HG03558 (cell line): ENCODE data around the gene CFAP99.
A peak's percentile ranks its signal among the peaks of the same experiment; 100 is the strongest.
"Not testable (repeated sequence)": the region's sequence is repeated elsewhere in the genome, so short reads cannot be mapped to it uniquely, and the experiment has no call there.

Source experiments
- ATAC-seq: cut with Tn5 transposase; IDR thresholded peaks from one replicate; pipeline ENCODE4 v1.9.1; 2021; ENCODE audit warnings: moderate number of reproducible peaks; ENCODE audit not compliant: unreplicated experiment; ENCODE audit errors: extremely low read depth

CFAP99 gene

DNA sequence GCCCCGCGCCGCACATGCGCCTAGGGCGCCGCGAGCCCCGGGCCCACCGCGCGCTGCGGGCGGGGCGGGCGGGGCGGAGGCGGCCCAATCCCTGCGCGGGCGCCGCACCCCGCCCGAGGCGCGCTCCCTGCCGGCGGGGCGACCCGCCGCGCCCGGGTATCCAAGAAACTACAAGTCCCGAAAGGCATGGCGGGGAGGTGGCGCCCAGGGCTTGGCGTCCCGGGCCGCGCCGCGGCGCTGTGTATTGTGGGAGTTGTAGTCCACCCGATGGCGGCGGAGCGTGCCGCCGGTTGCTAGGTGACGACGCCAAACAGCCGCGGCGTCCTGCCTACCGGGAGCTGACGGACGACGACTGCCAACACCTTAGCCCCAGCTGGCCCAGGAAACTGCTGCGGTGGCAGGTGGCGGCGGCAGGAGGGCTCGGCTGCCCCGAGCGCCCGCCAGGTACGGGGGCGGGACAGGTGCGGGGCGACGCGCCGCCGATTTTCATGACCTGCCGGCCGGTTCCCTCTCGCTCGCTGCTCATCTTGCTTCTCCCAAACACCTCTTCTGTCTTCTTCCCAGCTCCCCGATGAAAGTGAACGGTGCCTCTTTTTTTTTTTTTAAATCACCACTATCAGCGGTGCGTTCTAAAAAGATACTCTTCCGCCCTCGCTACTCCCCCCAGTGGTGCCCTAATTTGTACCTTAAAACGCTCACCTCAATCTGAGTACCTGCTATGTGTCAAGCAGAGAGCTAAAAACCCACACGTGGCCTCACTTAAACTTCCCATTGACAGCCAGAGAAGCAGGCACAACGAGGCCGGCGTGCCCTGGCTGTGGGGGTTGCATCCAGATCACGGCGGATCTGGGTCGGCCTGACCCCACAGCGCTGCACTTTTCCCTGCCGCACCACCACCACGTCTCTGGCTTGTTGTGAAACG lies at the start of gene CFAP99:
Gene CFAP99, plus strand, starts transcription at position 306 of the 922 bp plus-strand sequence.
- ATAC-seq: peak; percentile 77

DNA sequence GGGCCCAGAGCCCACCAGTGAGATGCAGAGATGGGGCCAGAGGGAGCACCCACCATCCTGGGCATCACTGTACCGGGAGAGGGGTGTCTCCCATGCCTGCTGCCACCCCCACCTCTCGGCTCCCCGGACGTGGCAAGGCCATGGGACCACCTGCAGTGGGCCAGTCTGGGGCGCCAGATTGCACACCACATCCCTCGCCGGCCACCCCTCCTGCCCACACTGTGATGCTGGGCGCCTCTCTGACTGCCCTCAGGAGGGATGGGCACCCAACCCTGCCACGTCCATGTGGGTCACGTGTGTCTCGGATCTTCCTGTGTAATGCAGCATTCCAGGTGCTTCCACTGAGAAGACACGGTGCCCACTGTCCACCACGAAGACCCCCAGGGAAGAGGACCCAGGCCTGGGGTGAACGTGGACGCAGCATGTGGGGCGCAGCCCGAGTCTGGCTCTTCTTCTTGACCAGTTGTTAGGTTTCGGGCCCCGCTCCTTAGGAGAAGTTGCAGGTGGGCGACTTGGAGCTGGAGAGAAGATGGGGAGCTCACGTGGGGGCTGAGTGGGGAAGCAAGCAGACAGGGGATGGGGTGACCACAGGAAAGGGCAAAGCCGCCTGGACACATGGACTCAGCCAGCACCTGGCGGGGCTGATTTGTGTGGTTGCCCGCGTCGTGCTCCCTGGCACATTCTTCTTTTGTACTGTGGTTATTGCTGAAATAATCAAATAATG lies 48.0 kb upstream of the CFAP99 start:
- ATAC-seq: no peak

DNA sequence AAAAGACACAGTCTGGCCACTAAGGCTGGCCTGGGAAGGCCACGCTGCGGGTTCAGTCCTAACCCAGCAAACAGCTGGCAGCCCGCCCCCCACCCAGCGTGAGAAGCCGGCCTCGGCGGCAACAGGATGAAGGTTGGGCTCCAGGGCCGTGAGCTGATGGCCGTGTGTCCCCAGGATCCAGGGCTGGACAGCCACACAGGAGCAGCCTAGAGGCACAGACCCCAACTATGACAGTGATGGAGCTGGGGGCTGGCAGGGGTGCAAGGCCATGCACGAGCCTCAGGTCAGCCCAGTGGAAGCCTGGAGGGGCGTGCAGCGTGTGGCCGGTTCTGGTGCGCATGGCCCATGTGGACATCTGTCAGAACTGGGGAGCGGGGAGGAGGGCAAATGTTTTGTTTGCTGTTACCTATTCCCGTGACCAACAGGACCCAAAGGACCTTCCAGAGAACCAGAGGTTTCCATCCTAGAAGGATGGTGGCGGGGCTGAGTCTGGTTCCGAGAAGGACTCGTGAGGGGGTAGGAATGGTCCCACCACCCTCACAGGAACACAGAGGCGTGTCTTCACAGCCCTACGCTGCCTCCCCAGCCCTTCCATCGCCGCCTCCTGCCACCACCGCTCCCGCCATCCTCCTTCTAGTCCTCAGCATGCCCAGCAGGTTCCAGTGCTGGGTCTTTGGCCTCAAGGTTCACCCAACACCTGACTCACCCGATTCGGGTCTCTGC lies 46.8 kb upstream of the CFAP99 start:
- no peak for ATAC-seq

DNA sequence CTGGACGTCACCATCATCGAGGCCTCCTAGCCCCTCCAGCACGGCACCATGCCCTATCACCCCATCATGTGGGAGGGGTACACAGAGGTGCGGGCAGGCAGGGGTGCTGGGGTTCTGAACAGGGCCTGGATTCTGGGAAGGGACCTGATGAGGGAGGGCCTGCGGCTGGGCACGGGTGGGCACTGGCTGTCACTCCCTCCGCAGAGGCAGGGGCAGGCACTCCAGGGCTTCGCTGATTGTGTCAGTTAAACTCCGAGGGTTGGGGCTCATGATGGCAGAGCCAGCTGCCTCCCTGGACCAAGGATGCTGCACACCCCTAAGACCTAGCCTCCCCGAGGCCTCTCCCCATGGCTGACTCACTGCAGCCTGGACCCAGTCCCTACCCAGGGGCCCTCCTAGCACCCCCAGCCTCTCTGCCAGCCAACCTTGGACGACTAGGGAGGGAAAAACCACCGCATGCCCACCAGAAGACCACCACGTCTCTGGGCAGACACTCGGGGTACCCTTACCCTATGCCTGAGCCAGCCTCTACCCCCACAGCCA lies 46.2 kb upstream of the CFAP99 start:
- no peak for ATAC-seq

DNA sequence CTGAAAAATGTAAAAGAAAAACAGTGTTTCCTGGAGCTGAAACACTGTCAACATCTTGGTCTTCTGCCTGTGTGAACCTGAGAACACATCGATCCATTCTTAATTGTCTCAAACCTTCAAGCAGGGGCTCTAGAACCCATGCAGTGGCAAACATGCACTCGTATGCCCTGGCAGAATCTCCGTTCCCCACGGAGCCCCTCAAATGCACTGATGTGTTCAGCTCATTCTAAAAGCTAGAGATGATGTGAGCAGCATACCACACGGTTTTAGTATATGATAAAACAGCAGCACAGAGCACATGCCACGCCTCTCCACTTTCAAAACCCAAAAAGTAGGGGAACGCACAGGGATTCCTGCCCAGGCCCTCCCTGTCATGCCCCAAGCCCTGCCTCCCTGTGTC lies 45.2 kb upstream of the CFAP99 start:
- no peak for ATAC-seq

DNA sequence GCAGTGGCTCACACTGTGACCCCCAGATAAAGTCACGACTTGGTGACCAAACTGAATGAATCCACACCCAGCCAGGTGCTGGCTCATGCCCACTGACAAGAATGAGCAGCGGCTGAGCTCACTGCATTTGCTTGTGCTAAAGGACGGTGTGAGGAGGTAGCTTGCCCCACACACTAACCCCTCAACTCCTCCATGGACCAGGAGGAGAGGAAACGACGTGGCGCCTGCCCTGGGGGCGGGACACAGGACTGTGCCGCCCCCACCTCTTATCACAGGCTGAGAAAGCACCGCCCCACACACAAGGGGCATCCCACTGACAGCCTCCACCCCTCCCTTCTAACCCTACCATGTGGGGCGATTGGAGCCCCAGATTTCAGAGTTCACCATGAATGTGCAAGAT lies 43.3 kb upstream of the CFAP99 start:
- ATAC-seq: no peak

DNA sequence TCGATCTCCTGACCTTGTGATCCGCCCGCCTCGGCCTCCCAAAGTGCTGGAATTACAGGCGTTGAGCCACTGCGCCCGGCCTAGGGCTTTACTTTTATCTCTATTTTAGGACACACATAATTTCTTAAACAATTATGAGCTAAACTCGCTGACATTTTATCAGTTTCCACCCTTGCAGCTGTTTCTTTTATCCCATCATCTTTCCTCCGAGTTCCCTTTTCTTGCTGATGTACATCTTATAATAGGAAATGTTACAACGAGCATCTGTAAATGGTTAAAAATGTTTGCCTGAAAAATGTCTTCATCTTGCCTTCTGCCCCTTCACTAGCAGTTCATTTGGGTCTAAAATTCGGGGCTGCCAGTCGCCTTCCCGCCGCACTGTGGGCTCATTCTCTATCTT lies 41.5 kb upstream of the CFAP99 start:
- ATAC-seq: no peak

DNA sequence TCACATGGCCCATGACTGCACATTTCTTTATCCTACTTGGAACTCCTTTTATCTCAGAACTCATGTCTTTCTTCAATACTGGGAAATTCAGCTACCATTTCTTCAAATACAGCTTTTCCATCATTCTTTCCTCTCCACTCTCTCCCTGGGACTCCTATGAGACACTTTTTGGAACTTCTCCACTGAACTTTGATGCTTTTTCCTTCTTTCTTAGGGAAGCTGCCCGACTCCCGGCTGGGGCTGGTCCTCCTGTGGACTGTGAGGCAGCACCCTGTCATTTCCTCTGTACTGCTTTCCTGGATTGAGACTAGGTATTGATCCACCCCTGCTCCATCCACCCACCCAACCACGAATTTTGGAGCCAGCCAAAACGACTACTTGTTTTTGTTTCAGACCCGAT lies 40.4 kb upstream of the CFAP99 start:
- ATAC-seq: no peak

DNA sequence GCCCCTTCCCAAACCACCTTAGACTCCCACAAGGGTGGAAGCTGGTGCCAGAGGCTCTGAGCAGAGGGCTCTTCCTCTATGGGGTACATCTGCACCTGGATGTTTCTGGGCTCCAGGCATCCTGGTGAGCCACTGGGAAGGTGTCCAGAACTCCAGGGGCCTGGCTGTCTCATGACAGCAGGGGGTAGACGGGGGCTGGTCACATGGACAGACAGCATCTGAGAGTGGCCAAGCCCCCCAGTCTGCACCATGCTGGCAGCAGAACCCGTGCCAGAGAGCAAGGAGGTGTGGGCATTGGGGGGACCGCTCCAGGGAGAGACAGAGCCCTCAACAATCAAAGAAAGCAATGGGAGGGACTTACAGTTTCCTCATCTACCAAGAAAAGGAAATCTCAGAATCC lies 39.9 kb upstream of the CFAP99 start:
- no peak for ATAC-seq

DNA sequence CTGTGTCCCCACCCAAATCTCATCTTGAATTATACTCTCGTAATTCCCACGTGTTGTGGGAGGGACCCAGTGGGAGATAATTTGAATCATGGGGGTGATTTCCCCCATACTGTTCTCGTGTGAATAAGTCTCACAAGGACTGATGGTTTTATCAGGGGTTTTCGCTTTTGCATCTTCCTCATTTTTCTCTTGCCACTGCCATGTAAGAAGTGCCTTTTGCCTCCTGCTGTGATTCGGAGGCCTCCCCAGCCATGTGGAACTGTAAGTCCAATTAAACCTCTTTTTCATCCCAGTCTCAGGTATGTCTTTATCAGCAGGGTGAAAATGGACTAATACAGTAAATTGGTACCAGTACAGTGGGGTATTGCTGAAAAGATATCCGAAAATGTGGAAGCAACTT lies 38.2 kb upstream of the CFAP99 start:
- ATAC-seq: not testable (repeated sequence)

DNA sequence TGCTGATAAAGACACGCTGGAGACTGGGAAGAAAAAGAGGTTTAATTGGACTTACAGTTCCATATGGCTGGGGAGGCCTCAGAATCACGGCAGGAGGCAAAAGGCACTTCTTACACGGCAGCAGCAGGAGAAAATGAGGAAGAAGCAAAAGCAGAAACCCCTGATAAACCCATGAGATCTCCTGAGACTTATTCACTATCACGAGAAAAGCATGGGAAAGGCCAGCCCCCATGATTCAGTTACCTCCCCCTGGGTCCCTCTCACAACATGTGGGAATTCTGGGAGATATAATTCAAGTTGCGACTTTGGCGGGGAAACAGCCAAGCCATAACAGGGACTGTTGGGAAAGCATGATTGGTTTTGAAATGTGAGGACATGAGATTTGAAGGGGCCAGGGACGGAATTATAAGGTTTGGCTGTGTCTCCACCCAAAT lies 36.0 kb upstream of the CFAP99 start:
- not testable (repeated sequence) for ATAC-seq

DNA sequence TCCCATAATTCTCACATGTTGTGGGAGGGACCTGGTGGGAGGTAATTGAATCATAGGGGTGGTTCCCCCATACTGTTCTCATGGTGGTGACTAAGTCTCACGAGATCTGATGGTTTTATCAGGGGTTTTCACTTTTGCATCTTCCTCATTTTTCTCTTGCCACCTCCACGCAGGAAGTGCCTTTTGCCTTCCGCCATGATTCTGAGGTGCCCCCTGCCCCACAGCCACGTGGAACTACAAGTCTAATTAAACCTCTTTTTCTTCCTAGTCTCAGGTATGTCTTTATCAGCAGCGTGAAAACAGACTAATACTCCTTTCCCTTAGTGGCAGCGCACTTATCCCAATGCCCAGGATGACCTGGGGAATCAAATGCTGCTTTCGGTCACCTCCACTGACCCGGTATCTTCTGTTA lies 35.5 kb upstream of the CFAP99 start:
- ATAC-seq: not testable (repeated sequence)

DNA sequence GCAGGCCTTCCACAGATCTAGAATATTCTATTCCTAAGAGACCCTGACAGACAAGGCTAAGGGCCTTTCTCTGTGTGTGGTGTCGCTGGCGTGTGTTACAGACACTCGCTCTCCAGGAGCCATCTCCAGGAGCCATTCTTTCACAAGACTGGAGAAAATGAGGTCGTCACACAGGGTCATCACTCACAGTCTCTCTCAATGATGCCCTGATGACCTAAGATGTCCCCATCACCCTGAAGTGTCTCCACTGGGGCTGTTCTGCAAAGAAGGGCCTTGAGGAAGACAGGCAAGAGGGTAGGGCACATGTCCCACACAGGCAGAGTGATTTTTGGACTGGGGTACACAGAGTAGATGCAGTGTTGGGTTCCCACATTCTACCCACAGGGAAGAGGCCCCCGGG lies 35.0 kb upstream of the CFAP99 start:
- ATAC-seq: no peak

DNA sequence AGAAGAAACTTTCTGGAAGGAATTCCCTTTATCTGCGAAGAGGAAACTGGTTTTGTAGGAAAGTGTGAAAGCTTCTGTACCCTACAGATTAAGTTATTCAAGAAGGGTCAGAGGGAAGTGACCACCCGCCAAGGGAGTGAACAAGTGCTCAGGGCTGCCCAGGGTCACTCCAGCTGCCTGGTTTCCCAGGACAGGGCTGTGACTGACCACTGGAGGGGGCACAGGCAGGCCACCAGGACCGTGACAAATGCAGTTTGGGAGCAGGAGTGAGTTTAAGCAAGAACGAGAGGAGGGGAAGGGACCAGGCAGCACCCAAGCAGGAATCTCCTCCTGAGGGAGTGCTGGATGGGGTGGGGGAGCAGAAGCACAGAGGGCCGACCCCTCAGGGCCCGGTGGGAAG lies 34.5 kb upstream of the CFAP99 start:
- ATAC-seq: no peak

DNA sequence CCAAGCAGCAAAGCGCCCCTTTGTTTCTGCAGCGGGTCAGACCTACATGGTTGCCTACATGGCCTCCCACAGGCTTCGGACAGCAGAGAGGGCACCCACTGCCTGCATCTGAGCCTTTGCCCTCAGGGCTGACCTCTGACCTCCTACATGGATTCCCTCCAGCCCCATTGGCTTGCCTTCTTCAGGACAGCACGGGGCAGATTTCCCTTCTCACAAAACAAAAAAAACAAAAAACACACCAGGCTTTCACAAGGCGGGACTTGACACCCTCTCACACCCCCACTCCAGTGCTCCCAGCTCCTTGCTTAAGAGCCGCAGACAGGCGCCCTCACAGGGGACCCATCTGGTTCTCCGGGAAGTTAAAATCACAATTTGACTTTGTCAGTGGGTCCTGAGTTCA lies 33.2 kb upstream of the CFAP99 start:
- ATAC-seq: no peak

DNA sequence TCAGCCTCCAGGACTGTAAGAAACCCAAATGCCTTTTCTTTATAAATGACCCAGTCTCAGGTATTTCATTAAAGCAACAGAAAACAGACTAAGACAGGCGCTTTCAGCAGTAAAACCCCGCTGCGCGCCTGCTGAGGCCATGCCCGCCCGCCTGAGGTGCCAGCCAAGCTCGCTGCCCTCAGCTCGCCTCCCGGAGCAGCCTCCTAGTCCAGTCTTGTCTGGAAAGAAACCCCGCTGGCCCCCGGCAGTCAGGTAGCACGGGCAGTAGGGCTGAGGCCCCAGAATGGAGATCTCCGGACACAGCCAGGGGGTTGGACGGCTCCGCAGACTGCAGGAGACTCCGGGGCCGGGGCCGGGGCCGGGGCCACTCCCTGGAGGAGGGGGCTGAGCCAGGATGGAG lies 32.0 kb upstream of the CFAP99 start:
- no peak for ATAC-seq

DNA sequence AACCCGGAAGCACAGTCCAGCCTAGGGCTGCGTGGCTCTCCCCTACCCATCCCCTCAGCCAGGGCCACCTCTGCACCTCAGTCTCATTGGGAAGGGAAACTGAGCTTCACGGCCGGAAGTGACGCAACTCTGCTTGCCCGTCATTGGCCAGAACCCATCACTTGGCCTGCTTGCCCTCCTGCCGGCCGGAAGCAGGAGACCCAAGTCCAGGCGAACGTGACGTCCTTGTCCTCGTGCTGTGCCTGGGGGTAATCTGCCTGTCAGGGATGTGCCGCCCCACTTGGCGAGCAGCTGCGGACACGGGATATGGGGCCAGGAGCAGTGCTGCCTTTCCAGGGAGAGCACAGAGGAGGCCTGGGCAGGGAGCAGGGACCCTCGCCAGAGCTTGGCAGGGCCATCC lies 31.5 kb upstream of the CFAP99 start:
- no peak for ATAC-seq

DNA sequence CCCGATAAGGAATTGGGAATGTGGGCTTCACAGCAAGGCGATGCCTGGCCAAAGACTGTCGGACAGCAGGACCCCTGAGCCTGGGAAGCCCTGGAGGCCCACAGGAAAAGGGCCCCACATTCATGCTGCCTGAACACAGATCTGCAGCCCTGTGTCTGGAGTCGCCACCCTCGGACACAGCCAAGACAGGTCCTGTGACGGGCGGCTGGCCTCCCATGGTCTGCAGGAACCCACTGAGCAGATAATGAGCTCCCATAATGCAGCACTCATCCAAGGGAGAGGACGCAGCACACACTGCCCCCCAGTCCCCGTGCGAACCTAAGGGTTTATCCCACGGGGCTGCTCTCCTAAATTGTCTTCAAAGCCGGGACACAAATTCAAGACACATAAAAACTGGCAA lies 30.9 kb upstream of the CFAP99 start:
- ATAC-seq: no peak

DNA sequence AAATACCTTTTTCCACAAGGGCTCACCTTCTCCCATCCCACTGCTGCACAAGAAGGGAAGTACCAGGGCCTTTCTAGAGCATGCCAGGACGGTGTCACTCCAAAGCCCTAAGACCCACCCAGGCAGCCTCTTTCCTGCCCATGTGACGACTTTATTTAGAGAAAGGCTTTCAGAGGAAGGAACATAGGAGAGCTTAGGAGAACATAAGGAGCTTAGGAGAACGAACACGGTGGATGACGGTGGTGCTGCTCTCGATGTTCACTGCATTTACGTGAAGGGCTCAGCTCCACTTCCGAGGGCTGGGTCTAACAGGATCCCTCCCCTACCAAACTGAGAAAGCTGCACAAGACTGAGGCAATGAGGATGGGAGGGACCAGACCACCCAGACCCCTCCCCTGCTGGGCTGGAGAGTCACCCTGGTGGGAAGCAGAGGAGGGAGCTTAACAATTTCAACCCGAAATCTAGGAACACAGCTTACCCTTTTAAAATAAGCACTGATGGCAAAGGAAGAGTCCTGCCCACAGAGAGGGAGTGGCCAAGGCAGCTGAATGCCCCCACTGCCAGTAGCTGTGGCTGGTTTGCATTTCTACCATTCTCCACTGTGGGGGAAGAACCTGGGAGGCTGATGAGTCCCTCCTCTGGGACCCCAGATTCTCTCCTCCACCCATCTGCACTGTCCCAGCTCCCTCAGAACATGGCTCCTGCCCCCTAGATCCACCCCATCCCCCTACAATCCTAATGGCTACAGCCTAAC lies 30.1 kb upstream of the CFAP99 start:
- ATAC-seq: no peak

DNA sequence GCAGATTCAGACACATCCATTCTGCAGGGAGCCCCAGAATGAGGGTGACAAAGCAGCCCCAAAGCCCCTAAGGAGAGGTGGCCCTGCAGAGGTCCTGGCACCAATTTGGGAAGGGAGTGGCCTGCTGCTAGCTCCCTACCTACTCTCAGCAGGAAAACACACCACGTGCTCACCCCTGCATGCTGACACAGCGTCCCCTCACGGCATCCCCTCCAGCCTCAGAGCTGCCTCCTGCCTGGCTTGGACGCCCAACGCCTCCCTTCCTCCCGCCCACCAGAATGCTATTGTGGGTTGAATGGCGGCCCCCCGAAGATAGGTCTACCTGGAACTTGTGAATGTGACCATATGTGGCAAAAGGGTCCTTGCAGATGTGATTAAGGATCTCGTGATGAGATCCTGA lies 29.1 kb upstream of the CFAP99 start:
- no peak for ATAC-seq
